GM18511 (cell line): ENCODE measurements around the gene LRRC3C.
A peak's percentile ranks its signal among the peaks of the same experiment; 100 is the strongest.

Experiments used
- ATAC-seq: cut with Tn5 transposase; IDR thresholded peaks from one replicate; pipeline ENCODE4 v1.9.1; 2021; ENCODE audit warnings: mild to moderate bottlenecking, moderate library complexity; ENCODE audit not compliant: unreplicated experiment

Gene LRRC3C

DNA sequence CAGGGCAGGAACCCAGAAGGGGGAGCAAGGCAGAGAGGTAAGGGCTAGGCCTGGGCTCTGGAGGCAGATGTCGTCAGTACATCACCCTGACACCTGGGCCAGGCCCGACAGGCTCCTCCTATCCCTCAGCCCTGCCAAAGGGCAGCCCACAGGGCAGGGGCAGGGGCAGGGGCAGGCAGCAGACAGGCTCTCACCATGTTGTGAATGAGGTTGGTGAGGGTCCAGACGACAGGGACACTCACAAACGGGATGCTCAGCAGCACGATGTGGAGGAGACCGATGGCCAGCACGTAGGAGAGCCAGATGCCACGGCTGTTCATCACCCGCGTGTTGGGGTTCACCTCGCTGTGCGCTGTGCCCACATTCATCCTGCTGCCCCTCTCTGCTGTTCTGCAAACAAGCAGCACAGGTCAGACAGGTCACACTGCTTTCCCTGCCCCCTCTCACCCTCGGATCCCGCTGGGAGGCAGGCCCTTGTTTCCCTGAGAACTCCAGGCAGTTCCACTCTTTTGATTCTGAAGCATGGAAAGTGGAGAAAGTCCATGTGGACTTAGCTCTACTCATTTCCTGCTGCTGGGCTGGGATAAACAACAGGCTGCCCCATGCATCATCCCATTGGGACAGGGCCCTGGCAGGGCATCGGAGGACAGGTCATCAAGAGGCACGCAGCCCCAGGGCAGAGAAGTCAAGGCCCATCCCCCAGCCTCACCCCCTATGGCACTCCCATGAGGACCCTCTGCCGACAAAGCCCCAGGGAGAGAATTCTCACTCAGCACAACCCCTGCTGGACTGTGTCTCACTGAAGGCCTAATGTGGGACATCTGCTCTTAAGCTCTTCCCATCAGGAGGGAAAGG is 3.5 kb upstream of the LRRC3C start:
- no peak for ATAC-seq

DNA sequence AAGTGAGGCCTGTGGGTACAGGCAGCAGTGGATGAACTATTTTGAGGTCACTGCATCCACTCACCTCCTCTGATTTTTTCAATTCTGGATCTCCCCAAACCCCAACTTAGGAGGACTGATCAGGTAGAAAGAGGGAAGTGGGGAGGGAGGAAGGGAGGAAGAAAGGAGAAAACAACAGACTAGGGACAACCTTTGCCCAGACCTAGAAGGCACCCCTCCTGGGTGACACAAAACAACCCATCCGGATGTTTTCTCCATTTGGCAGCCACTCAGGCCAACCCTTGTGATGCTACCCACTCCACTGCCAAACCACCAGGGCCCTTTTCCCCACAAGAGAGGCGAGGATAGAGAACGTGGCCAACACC is 2.9 kb upstream of the LRRC3C start:
- ATAC-seq, result no peak

DNA sequence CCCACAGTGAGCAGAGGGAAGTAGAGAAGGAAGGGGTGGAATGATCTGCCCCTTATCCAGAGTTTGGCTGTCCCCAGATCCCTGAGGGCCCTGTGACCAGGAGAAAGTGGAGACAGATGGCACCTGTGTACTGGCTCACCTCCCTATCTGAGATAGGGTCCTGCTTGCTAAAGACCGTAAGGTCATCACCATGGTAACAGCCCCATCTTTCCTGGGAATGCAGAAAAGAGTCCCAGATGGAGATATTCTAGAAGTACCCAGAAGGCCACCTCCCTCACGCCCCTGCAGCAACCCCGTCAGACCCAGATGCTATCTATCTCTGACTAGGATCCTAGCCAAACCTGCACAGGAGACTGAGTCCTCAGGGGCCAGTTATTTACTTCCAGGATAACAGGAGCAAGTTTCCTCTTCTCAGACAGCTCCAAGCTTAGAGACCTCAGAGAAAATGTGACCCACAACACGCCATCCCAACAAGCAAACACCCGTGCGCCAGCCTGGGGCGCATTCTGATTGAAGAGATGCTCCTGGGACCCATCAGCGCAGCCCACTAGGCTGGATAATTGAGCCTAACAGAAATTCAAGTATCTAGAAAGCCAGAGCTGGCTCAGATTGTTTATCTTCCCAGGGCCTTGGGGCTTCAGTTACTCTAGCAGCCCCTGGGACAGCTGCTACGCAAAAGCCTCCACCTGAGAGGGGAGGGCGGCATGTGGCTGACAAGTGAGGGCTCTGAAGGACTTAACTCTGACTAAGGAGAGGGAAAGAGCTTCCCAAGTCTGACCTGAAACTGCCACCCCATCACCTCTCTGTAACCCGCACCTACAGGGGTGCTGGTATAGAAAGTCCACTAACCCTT is 2.0 kb upstream of the LRRC3C start:
- no peak for ATAC-seq

DNA sequence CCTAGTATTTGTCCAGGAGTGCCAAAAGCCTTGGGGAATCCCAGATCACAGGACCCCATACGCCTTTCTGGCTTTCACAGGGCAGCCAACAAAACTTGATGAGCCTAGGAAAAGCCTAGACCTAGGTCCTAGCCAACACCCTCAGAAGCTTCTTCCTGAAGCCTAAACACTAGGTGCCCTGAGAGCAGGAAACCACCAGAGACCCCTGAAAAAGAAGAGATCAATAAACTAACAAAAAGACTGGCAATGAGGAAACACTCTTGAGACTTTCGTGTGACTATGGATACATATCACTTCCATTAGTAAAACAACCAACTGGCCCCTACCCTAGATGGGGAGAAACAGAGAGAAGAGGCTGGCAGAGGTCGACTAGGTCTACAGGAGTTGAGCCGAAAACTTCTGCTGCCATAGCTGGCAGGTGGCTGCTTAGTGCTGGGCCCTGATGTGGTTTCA is 1.4 kb upstream of the LRRC3C start:
- ATAC-seq, result no peak

DNA sequence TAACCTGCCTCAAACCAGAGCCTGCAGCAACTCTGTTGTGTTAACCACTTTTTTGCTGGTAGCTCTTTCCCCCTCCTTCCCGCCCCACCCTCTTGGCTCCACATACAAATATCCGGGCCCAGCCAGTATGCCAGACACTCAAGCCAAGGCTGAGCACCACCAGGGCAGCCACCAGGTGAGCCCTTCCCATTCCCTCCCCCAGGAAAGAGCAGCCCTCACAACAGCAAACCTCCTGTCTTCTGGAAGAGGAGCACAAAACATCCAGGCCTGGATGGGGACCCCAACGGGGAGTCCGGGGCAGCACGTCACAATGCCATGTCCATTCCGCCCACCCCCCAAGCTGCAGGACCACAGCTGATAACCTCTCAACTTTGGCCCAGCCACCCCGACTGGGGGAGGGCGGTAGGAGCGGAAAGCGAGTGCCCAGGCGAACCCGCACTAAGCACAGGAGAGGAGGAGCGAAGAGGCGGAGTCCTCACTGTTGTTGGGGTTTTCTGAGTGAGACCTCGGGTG is 888 bp upstream of the LRRC3C start:
- ATAC-seq, result peak; percentile 39

DNA sequence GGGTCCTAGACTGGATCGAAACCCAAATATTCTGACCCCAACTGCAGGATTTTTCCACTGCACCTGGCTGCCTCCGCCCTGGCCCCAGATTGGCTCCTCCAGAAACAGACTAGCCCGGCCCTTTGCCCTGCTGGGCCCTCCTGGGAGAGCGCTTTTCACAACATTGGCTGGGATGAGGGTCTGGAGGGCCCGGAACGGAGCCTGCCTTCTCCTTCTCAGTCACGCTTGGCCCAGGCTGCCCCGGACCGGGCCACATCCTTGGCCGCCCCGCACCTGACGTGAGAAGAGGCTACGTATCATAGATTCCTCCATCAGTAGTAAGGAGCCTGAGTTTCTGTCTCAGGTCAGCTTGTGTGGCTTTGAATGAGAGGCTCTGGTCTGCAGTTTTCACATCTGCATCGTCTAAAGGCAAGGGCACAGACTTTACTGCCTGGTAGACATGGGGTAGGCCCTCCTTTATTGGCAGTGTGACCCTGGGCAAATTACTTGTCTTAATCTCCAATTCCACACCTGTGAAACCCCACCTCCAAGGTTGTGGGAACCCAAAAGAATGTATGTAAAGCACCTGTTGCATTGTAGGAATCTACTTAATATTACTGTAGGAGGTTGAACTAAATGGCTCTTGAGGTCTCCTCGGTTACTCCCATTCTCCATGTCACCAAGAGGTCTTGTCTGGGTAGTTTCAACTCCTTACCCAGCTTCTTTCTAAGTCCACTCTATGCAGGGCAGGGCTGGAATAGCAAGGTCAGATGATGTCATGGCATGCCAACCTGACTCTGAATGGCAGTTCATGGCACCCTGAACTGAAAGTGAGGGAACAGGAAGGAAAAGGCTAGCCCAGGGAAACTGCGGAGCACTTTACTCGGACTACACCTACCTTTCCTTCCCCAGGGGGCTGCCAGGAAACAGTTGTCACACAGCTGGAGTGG is 661 bp downstream of the LRRC3C start:
- ATAC-seq, result peak; percentile 12

DNA sequence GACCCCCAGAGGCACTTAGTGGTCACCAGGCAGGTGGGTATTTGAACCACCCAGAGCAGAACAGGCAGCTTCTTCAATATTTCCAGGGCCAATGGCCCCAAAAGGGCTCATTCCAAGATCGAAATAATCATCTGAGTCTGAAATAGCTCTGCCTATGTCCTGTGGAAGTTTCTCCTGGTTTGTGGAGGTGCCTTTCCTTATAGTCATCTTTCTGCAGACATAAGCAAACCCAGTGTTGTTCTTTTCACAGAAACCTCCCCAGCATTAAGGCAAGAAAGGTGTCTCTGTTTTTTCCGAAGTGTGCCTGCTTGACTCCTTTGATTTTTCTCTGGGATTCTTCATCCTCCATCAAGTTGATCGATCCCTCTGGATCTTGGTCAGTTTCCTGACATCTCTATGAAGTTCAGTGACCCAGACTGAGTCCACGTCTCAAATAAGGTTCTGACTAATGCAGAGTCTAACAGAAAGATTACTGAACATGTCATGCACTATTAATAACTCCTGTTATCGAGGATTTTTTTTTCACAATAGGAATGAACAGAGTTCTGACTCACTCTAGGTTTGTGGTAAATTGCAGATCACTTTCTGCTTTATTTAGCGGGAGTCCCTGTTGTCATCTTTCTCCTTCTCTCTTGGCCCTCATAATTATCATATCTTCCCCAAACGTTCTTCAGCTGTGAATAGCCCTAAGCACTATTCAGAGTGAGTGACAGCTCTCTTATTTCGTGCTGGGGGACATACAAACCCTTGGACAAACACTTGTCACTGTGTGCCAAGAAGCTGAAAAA is 1.5 kb downstream of the LRRC3C start:
- no peak for ATAC-seq

DNA sequence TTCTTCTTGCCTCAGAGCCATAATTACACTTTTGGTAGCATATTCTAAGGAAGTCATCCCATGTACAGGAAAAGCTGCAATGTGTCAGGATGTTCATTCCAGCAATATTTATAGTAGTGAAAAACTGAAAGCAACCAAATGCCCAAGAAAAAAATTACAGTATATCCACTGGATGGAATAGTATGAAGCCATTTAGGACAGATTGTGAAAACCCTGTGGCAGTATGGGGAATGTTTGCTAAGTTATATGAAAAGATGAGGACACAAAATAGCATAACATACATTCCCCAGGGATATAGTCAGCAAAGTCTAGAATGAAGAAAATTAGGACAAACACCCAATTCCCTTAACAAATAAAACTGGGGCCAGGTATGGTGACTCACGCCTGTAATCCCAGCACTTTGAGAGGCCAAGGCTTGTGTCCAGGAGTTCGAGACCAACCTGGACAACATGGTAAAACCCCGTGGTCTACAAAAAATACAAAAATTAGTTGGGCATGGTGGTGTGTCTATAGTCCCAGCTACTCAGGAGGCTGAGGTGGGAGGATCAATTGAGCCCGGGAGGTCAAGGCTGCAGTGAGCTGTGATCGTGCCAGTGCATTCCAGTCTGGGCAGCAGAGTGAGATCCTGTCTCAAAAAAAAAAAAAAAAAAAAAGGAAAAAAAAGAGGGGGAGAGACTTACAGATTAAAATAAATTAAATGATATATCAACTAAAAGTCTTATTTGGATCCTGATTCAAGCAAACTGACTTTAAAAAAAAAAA is 2.3 kb downstream of the LRRC3C start:
- no peak for ATAC-seq

DNA sequence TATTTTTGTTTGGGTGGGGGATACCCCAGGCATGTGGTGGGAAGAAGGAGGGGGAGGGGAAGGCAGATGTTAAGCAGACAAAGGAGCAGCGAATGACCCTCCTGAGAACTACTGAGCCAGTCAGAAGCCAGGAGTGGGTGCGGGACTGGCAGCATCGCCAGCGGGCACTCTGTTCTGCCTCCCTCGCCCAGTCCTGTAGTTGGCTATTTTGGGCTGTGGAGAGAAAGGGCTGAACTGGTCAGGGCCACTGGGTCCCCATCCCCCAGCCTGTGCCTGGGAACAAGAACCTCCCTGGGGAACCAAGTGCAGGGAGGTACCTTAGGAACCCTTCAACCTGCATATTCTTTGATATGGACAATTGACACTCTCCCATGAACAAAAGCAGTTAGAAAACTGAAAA is 6.4 kb downstream of the LRRC3C start:
- no peak for ATAC-seq

DNA sequence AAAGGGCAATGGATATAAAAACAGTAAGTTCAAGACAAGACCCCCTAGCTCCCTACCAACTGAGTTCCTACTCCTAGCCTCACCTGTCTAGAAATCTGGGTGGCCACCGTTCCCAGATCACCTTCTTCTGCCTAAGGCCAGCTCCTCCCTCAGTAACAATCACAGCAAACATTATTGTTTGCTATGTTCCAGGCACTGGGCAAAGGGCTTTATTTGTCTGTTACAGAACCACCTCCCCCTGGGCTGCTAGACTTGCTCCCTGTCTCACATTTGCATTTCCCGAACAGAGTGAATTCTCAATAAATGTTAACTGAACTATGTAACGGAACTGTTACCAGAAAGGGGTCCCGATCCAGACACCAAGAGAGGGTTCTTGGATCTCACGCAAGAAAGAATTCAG is 6.8 kb downstream of the LRRC3C start:
- no peak for ATAC-seq

DNA sequence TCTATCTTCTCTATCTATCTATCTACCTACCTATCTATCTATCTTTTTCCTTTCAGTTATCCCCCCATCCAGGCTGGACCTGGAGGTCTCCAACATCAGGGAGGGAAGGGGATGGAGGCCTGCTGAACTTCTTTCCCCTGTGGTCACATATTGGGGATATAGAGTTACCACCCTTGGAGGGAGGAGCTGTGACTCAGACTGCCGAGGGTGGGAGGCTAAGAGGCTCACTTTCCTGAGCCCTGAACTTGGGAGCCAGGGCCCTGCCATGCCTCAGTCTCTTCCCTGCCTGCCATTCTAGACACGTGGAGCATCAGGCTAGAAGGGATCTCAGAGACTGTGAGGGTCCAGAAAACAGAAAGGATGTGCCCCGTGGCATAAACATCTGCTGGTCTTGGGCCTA is 8.4 kb downstream of the LRRC3C start:
- no peak for ATAC-seq

DNA sequence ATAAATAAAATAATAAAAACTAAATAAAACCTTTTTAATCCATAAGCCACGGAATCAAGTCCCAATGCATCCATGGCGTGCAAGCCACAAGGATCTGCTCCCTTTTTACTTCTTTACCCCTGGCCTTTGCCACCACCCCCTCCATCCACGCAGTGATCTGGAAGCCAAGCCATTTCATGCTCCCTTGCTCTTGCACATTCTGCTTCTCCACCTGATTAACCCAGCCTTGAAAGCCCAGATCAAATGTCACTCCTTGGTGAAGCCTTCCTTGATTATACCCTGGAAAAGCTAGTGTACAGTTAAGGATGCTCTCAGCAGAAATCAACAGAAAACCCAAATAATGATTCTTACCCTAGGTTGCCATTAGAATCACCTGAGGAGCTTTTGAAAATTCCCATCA is 9.9 kb downstream of the LRRC3C start:
- ATAC-seq, result no peak

DNA sequence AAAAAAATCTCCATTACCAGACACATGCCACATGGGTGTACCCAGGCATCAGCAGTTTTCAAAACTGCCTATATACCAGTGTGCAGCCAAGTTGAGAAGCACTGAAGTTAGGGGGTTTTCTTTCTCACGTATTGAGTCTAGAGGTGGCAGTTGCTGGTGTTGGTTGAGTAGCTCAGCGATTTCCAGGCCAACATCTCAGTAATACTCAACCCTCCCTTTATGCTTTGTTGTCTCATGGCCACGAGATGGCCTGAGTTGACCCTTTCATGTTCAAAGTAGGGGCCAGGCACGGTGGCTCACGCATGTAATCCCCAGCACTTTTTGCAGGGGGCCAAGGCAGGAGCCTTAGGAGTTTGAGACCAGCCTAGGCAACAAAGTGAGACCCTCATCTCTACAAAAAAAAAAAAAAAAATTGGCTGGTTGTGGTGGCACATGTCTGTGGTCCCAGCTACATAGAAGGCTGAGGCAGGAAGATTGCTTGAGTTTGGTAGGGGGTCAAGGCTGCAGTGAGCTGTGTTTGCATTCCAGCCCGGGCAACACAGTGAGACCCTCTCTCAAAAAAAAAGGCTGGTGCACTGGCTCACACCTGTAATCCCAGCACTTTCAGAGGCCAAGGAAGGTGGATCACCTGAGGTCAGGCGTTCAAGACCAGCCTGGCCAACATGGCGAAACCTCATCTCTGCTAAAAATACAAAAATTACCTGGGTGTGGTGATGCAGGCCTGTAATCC is 10.8 kb downstream of the LRRC3C start:
- ATAC-seq, result no peak

DNA sequence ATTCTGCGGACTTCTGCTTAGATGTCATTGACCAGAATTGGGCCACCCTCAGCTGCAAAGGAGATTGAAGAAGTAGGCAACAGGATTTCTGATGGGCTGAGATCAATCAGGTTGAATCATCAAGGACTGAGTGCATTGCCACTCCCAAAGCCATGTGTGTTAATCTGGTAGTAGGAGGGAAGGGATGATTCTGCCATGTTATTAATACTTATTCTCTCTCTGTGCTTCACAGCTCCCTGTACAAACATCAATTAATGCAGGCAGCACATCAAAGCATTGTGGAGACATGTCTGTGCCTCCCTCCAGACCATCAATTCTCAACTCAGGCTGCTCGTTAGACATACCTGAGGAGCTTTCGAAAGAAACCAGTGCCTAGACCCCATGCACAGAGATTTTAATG is 11.6 kb downstream of the LRRC3C start:
- ATAC-seq, result no peak

DNA sequence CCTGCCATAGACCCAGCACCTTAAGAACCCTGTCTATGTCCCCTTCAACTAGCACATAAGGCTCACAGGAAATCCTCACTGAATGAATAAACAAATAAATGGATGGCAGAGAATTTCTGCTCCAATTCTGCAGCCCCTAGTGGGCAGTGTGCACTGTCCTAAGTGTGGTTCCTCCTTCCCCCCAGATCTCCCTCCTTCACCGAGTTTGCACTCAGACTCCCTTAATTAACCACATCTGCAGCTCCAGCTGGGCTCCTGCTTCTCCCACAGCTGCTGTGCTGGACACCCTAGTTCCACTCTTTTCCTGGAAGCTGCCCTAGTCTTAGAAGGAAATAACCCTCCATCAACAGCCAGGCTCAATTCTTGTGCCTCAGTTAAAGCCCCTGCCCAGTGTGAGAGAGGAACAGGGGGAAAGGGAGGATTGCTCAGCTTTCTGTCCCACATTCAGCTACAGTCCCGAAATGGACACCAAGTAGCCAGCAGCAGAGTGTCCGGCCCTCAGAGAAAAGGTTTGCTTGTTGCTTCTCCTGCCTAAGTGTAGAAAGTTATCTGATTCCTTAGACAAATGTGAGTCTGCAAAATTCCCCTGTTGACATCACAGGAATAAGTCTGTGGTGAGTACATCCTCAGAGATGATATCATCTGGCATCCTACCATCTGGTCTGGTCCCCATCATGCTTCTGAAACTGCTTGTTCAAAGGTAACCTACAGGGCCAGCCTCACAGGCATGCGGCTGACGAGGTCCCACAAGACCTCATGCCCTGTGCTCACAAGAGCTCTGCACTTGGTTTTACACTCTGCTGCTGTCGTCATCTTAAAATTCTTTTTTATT is 12.3 kb downstream of the LRRC3C start:
- peak; percentile 75 for ATAC-seq

DNA sequence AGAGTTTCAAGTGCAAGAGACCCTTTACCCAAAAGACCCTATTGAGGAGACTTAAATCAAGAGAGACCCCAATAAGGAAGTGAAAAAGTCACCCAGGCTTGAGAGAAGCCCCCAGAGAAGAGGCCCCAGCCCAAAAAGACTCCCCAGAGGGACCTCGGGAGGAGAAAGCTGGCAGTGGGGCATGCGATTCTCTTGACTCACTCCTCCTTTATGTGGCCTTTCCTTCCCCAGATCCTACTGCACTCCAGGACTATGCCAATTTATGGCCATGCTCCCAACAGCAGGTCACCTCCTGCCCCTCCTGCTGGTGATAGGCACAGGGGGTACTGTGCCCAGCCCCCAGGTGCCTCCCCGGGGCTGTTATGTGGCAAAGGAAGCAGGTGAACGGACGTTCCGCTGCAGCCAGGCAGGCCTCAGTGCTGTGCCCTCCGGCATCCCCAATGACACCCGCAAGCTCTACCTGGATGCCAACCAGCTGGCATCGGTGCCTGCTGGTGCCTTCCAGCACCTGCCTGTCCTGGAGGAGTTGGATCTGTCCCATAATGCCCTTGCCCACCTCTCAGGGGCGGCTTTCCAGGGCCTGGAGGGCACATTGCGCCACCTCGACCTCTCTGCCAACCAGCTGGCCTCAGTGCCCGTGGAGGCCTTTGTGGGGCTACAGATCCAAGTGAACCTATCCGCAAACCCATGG is 16.3 kb downstream of the LRRC3C start:
- ATAC-seq, result no peak

DNA sequence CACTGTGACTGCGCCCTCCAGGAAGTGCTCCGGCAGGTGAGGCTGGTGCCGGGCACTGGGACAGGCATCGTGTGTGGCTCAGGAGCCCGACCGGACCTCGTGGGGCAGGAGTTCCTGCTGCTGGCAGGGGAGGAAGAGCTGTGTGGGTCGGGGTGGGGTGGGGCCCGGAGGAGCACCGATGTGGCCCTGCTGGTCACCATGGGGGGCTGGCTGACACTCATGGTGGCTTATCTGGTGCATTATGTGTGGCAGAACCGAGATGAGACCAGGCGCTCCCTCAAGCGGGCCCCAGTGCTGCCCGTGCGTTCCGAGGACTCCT is 16.8 kb downstream of the LRRC3C start:
- ATAC-seq, result no peak
